DMS79 treated with DMSO at 0.1 percent for 48 hours (cell line): Measurements from ENCODE around the gene CIZ1.

Experiments used
- DNase-seq: peaks from one replicate; lab custom pipeline; 2025; lab: John Stamatoyannopoulos, UW

The CIZ1 gene

DNA sequence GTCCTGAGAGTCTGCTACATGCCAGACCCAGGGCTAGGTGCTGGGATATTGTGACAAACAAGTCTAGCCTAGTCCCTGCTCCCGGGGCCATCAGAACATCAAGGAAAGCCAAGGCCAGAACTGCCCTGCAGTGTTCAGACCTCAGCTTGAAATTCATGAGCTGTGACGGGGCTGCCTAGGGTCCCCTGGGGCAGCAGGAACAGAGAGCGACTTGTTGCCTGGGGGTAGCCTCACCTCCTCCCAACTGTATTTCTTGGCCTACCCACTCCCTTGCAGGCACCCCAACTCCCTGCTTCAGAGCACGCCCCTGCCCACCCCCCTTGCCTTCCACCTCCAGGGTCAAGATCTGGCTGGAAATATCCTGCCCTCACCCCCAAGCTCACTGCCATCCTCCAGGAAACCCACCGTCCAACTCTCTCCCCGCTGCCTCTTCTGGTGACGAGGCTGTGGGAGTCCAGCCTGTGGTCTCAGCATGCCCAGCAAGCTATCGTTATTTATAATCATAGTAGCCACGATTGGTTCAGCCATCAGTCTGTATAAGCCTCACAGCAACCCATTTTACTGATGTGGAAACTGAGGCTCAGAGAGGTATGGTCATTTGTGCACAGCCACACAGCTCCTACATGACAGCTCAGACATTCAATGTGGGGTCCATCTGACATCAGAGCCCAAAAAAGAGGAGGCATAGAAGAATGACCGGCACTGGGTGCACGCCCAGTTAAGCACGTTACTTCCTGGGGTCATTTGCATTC lies 22.6 kb upstream of the CIZ1 start:
- DNase-seq, result no peak

GRCh38 chr9:128211981-128212281 lies 20.6 kb upstream of the CIZ1 start:
- no peak for DNase-seq

- DNase-seq, result no peak
These were observed 20.0 kb upstream of the CIZ1 start for GRCh38 chr9:128211186-128211980.

- DNase-seq, result no peak
These were observed 17.7 kb upstream of the CIZ1 start for GRCh38 chr9:128208946-128209669.

GRCh38 chr9:128208386-128208785 lies 17.0 kb upstream of the CIZ1 start:
- no peak for DNase-seq

- no peak for DNase-seq
These were observed 15.8 kb upstream of the CIZ1 start for GRCh38 chr9:128206916-128207910.

DNA sequence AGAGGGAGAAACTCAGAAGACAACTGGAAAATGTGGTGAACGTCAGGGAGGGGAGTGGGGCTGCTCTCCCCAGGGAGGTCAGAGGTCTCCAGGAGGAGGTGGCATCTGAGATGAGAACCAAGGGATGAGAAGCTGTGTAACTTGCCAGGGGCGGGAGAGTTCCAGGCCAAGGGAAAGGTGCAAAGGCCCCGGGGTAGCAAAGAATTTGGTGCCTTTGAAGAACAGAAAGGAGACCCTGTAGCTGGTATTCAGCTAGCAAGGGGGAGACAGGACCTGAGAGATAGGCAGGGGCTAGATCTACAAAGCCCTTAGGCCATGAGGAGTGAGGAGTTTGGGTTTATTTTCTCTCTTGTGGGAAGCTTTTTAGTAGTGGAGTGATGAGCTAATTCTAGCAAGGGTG lies 15.1 kb upstream of the CIZ1 start:
- DNase-seq, result no peak

GRCh38 chr9:128205296-128205944 lies 14.0 kb upstream of the CIZ1 start:
- no peak for DNase-seq

GRCh38 chr9:128204858-128205257 lies 13.5 kb upstream of the CIZ1 start:
- no peak for DNase-seq

- peak; percentile 62 for DNase-seq
These were observed 12.6 kb upstream of the CIZ1 start for GRCh38 chr9:128203707-128204551.

GRCh38 chr9:128203024-128203706 lies 11.8 kb upstream of the CIZ1 start, which contains the start of gene DNM1:
DNM1 (plus strand) TSS chr9:128203379; CDS start chr9:128203471, 92 bp downstream.
- DNase-seq, result peak; percentile 39

DNA sequence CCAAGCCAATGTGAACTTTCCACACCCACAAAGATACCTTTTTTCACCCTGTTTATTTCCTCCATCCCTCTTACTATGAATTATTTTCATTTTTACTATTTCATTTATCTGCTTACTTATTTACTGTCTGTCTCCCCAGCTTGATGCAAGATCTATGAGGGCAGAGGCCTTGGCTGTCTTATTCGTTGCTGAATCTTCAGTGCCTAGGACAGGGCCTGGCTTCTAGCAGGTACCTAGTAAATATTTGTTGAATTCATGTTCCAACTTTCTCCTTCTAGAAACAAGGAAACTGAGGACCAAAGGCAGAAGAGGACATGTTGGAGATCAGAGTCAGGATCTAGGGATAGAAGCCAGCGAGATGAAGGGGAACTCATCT lies 11.3 kb upstream of the CIZ1 start:
- DNase-seq, result no peak

DNA sequence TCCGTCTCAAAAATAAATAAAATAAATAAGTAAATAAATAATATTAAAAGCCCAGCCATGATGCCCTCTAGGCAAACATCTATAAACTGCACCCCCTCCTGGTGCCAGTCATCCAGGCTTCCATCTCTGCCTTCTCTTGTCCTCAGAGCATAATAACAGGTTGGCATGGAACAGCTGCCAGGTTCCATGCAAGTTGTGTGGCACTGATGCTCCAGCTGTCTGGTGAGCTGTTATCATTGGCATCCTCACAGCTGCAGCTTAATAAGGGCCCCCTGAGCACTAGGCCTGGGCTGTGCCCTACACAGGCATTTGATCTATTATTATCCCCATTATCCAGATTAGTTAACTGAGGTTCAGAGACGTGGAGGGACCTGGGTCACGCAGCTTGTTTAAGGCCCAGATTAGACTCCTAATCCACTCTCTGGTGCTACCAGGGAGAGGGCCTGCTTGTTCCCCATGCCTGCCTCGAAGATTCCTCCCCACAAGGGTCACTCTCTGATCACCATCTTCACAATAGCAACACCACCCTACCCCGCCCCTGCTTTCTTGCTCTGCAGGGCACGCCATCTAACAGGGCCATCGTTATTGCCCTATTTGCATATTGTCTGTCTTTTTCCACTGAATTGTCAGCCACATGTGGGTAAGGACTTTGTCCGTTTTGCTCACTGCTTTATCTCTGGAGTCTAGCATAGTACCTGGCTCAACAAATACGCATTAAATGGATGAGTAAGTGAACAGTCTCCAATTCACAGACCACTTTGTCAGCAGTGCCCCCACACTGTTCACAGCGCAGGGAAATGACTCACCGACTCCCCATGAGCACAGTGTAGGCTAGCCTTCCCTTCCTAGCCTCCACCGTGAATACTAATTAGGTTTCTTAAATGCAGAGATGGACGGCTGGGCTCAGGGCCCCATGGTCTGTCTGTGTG lies 10.3 kb upstream of the CIZ1 start:
- no peak for DNase-seq

DNA sequence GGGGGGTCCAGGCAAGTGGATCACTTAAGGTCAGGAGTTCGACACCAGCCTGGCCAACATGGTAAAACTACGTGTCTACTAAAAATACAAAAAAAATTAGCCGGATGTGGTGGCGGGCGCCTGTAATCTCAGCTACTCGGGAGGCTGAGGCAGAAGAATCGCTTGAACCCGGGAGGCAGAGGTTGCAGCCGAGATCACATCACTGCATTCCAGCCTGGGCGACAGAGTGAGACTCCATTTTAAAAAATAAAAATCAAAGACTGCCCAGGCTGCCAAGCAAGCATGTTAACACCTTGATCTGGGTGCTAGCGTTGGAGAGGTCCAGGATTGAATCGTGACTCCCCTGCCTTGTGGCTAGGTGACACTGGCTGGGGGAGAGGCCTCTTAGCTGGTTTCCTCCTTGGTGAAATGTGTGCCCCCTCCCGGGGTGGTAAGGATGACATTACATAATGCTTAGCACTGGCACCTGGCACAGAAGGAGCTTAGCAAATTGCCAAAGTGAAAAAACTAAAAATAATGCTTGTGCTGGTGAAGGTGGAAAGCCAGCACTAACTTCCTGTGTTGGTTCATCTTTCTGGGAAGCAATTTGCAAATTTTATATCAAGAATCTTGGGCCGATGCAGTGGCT lies 2.2 kb upstream of the CIZ1 start:
- DNase-seq, result no peak

- peak; percentile 86 for DNase-seq
These were observed 1.4 kb upstream of the CIZ1 start for GRCh38 chr9:128192601-128193371.

GRCh38 chr9:128190516-128191405 lies 611 bp downstream of the CIZ1 start:
- no peak for DNase-seq
